Body of pancreas (tissue), 4 donors: ENCODE results near the gene ARVCF. TPM values are rescaled to one million over a fixed set of nuclear protein-coding genes. Genes with fewer than 3 reads are reported as not detected.
A peak's percentile ranks its signal among the peaks of the same experiment; 100 is the strongest.

Experiments used
- ATAC-seq: fragments of 150-250 bp; one replicate; pipeline ENCODE4 v1.9.1; 2016
- DNase-seq, 4 donors: peaks; one replicate each; pipeline ENCODE4 v3.0.0-alpha.2; 2019
- H3K27ac ChIP-seq, 4 donors: fragments of 200-600 bp; sonication (generic); 1 replicate in 3 of 4; 2 replicates in 1 of 4; pipeline versions ENCODE4 v1.5.1 to v1.6.1; 2016 to 2019; ENCODE audit warnings: mild to moderate bottlenecking in 1 of 4, mixed read lengths in 1 of 4, moderate library complexity in 1 of 4
- H3K27me3 ChIP-seq, 2 donors: fragments of 200-600 bp; sonication (generic); one replicate each; pipeline ENCODE4 v1.6.0; 2016; ENCODE audit warnings: mild to moderate bottlenecking in 1 of 2
- H3K36me3 ChIP-seq, 2 donors: fragments of 200-600 bp; sonication (generic); replicated peaks in 1 of 2; 2 replicates each; pipeline ENCODE4 v1.5.1; 2016; ENCODE audit warnings: low read depth in 2 of 2; ENCODE audit not compliant: insufficient read depth in 1 of 2
- H3K4me1 ChIP-seq: fragments of 200-600 bp; sonication (generic); one replicate; pipeline ENCODE4 v1.6.0; 2016
- H3K4me3 ChIP-seq, 2 donors: fragments of 200-600 bp; sonication (generic); 1 replicate in 1 of 2; 2 replicates in 1 of 2; pipeline ENCODE4 v1.5.1; 2016 to 2019
- H3K9me3 ChIP-seq, 3 donors: fragments of 200-600 bp; sonication (generic); 1 replicate in 2 of 3; 2 replicates in 1 of 3; pipeline ENCODE4 v1.5.1; 2016
- CTCF ChIP-seq, 7 experiments: fragments of 450-650 bp in 4 of 7; fragments of 200-600 bp in 3 of 7; sonication (generic) in 3 of 7; IDR thresholded peaks; one replicate each; pipeline ENCODE4 v1.5.1; 2016 to 2019; ENCODE audit warnings: antibody characterized with exemption in 7 of 7
- POLR2A ChIP-seq, 3 donors: fragments of 450-650 bp; IDR thresholded peaks; one replicate each; pipeline ENCODE4 v1.6.1; 2016; ENCODE audit warnings: antibody characterized with exemption in 3 of 3, mild to moderate bottlenecking in 2 of 3
- WGBS, 2 donors: methylation state at CpG; one replicate each; pipeline ENCODE4 v1.1.5; 2017; 5-methylcytosine and 5-hydroxymethylcytosine counted together
- intact Hi-C: fragments of 100-400 bp; cut with DNase I; formaldehyde crosslinking; loops from one replicate; pipeline ENCODE4 v1.15.1; 2023
- total RNA-seq, 2 donors: library from RNA; depleted of rRNA; stranded (reverse); fragments of >200 nt; gene quantifications; one replicate each; pipeline ENCODE4 v1.1.0, GENCODE V29; 2016

The ARVCF gene
- total RNA-seq, 2 donors from 2014 or later, result 36.6 to 150 TPM

GRCh38 chr22:19997561-19998231, 18.9 kb downstream of the ARVCF start:
- intact Hi-C loops, result no loop called here
- TF ChIP-seq POLR2A (IDR thresholded peaks at IDR 0.05), result no peak
- no peak for TF ChIP-seq CTCF (IDR thresholded peaks at IDR 0.05)
- no peaks in the 10 kb centered on the region for H3K9me3 ChIP-seq
- WGBS, 2 donors, result 60 to 86% methylated on average over 1 to 16 of the region's 19 CpGs
- DNase-seq (no peak), ATAC-seq (no peak)
- H3K4me3 ChIP-seq, result no peak overlapping the region
- no peaks in the 10 kb centered on the region for H3K27me3 ChIP-seq
- H3K36me3 ChIP-seq, result no peaks in the 10 kb centered on the region
- H3K27ac ChIP-seq, result peak overlapping the region in 1 of 4 donors; percentile 30
- no peaks in the 10 kb centered on the region for H3K4me1 ChIP-seq

DNA sequence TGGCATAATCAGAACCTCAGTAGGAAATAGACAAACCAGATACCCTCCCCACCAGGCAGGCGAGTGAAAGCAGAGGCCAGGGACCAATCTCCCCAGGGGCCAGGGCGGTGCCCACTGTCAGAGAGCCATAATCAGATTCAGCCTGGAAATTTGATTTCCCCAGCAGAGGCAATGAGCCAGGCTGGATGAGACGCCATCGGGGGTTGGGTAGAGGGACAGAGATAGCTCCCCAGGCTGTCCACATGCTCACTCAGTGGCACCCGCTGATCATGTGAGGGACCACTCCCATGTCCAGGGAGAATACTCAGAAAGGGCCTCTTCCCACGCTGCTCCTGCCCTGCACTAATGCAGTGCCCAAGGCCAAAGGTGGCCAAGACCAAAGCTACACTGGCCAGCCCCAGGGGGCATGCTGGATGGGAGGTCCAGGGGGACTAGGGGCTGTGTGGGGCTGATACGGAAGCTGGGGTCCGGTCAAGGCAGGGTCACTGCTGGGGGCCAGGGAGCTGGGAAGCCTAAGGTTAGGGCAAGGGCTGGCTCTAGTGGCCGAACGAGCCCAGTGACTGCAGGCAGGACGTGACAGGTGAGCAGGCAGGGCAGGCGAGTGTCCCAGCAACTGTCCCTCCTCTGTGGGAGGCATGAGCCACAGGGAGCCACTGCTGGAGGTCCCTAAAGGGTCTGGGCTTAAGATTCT, 19.8 kb downstream of the ARVCF start:
- H3K9me3 ChIP-seq, result no peaks in the 10 kb centered on the region
- no peak for DNase-seq
- no peak overlapping the region for H3K27ac ChIP-seq
- TF ChIP-seq POLR2A (IDR thresholded peaks at IDR 0.05) (no peak), CTCF (IDR thresholded peaks at IDR 0.05) (no peak)
- H3K27me3 ChIP-seq, result no peaks in the 10 kb centered on the region
- no peaks in the 10 kb centered on the region for H3K4me1 ChIP-seq
- no peak for ATAC-seq
- intact Hi-C loops, result no loop called here
- WGBS, 2 donors, result 77 to 89% methylated on average over 9 to 12 of the region's 12 CpGs
- no peaks in the 10 kb centered on the region for H3K36me3 ChIP-seq
- H3K4me3 ChIP-seq, result no peak overlapping the region

- Histone ChIP-seq H3K36me3 (no peaks in the 10 kb centered on the region), H3K27ac (no peak overlapping the region), H3K9me3 (no peaks in the 10 kb centered on the region), H3K4me3 (no peak overlapping the region), H3K27me3 (no peaks in the 10 kb centered on the region), H3K4me1 (no peaks in the 10 kb centered on the region)
- no peak for DNase-seq
- WGBS, 2 donors, result 82 to 89% methylated on average over 16 to 18 of the region's 18 CpGs
- no peak for ATAC-seq
- intact Hi-C loops, result no loop called here
- TF ChIP-seq CTCF (IDR thresholded peaks at IDR 0.05) (no peak), POLR2A (IDR thresholded peaks at IDR 0.05) (no peak)
These were observed 20.8 kb downstream of the ARVCF start for GRCh38 chr22:19995611-19996339.

GRCh38 chr22:19994851-19995610, 21.6 kb downstream of the ARVCF start:
- Histone ChIP-seq H3K4me3 (no peak overlapping the region), H3K27me3 (no peaks in the 10 kb centered on the region), H3K36me3 (no peaks in the 10 kb centered on the region), H3K9me3 (no peaks in the 10 kb centered on the region), H3K4me1 (no peaks in the 10 kb centered on the region), H3K27ac (no peak overlapping the region)
- intact Hi-C loops, result no loop called here
- no peak for TF ChIP-seq POLR2A (IDR thresholded peaks at IDR 0.05)
- TF ChIP-seq CTCF (IDR thresholded peaks at IDR 0.05), result no peak
- DNase-seq (no peak), ATAC-seq (no peak)
- 89 to 93% methylated on average over 12 of the region's 12 CpGs for WGBS, 2 donors
